HepG2 (cell line): ENCODE results near the gene ROBO2. TPM values are rescaled to one million over a fixed set of nuclear protein-coding genes. Genes with fewer than 3 reads are reported as not detected.

Experiments
- ATAC-seq: fragments of 200-7000 bp; cut with Tn5 transposase; 3 replicates; pipeline ENCODE4 v1.9.1; 2020; ENCODE audit warnings: mild to moderate bottlenecking, moderate library complexity
- BruUV-seq: library from RNA; stranded (reverse); fragments of 400-500 nt; replicated peaks from 2 replicates; lab custom pipeline; 2021; lab: Mats Ljungman, UMichigan
- CTCF ChIA-PET: fragments of 300-600 bp; formaldehyde crosslinking; extraction: SDS; loops from one replicate; lab custom pipeline; 2021; ENCODE audit warnings: low total read pairs, inconsistent platforms, low intra/inter-chr PET ratio; lab: Yijun Ruan, JAX
- POLR2A ChIA-PET: fragments of 350-600 bp; sonication (Branson Sonifier 250); formaldehyde crosslinking; loops from one replicate; lab custom pipeline; 2020; ENCODE audit warnings: antibody characterized with exemption, inconsistent platforms; lab: Yijun Ruan, JAX
- DNase-seq: peaks from one replicate; pipeline ENCODE4 v3.0.0-alpha.2; 2015; ENCODE audit warnings: low spot score
- FAIRE-seq: peaks from 3 replicates; lab custom pipeline; 2011; peaks lifted over from hg19 to GRCh38; lab: Jason Lieb, UNC
- H2AFZ ChIP-seq: one replicate; pipeline ENCODE4 v1.6.1; 2011; ENCODE audit warnings: low read length, inconsistent platforms
- H3K27ac ChIP-seq: fragments of 300-600 bp; 3 replicates; pipeline ENCODE4 v1.8.0; 2011; ENCODE audit warnings: mixed run types, mild to moderate bottlenecking, mixed read lengths, low read length, inconsistent platforms; ENCODE audit not compliant: insufficient read depth; ENCODE audit errors: extremely low read length
- H3K27me3 ChIP-seq, 2 experiments: fragments of 200-600 bp in 1 of 2; 2 replicates in 1 of 2; 3 replicates in 1 of 2; pipeline versions ENCODE4 v1.6.0 to v1.8.0; 2011; ENCODE audit warnings: low read length in 2 of 2, mild to moderate bottlenecking in 2 of 2, moderate library complexity in 2 of 2, inconsistent platforms in 1 of 2; ENCODE audit not compliant: insufficient read depth in 2 of 2, control insufficient read depth in 1 of 2
- H3K36me3 ChIP-seq, 2 experiments: fragments of 200-600 bp in 1 of 2; replicated peaks in 1 of 2; 2 replicates in 1 of 2; 3 replicates in 1 of 2; pipeline versions ENCODE4 v1.5.1 to v1.8.0; 2011; ENCODE audit warnings: low read length in 2 of 2, inconsistent platforms in 1 of 2; ENCODE audit not compliant: insufficient read depth in 2 of 2, control insufficient read depth in 1 of 2
- H3K4me1 ChIP-seq: 2 replicates; pipeline ENCODE4 v1.5.1; 2012; ENCODE audit warnings: low read length, inconsistent platforms; ENCODE audit not compliant: insufficient read depth
- H3K4me2 ChIP-seq: 2 replicates; pipeline ENCODE4 v1.6.0; 2011; ENCODE audit warnings: low read depth, low read length, inconsistent platforms
- H3K4me3 ChIP-seq, 3 experiments: fragments of 200-600 bp in 1 of 3; sonication (generic), shearing (Covaris generic) in 1 of 3; replicated peaks in 1 of 3; 2 replicates each; pipeline ENCODE4 v1.5.1; 2011 to 2016; ENCODE audit warnings: low read length in 3 of 3, inconsistent platforms in 2 of 3, low read depth in 2 of 3, mild to moderate bottlenecking in 2 of 3, control low read depth in 1 of 3, mixed read lengths in 1 of 3; ENCODE audit not compliant: insufficient read depth in 1 of 3
- H3K79me2 ChIP-seq: one replicate; pipeline ENCODE4 v1.6.1; 2011; ENCODE audit warnings: low read length, inconsistent platforms; ENCODE audit not compliant: insufficient read depth
- H3K9ac ChIP-seq: 2 replicates; pipeline ENCODE4 v1.6.0; 2011; ENCODE audit warnings: mild to moderate bottlenecking, low read depth, low read length, inconsistent platforms; ENCODE audit not compliant: insufficient read depth
- H3K9me3 ChIP-seq: 2 replicates; pipeline ENCODE4 v1.5.1; 2012; ENCODE audit warnings: mild to moderate bottlenecking, low read length
- H4K20me1 ChIP-seq: 2 replicates; pipeline ENCODE4 v1.6.0; 2011; ENCODE audit warnings: inconsistent platforms, mild to moderate bottlenecking, low read length, moderate library complexity; ENCODE audit not compliant: insufficient read depth
- BRD4 ChIP-seq: sonication (generic); formaldehyde crosslinking; IDR thresholded peaks from 2 replicates; pipeline ENCODE4 v1.4.0; 2020; ENCODE audit warnings: missing genetic modification reagents
- E2F5 ChIP-seq: sonication (generic); formaldehyde crosslinking; conservative IDR thresholded peaks from 2 replicates; pipeline ENCODE4 v1.4.0; 2020; ENCODE audit warnings: missing genetic modification reagents
- FOXM1 ChIP-seq: sonication (generic); formaldehyde crosslinking; IDR thresholded peaks from 2 replicates; pipeline ENCODE4 v1.5.0; 2020; ENCODE audit warnings: missing genetic modification reagents
- HOXA7 ChIP-seq: sonication (generic); formaldehyde crosslinking; IDR thresholded peaks from 2 replicates; pipeline ENCODE4 v1.8.1; 2022; ENCODE audit warnings: mild to moderate bottlenecking, missing genetic modification reagents, moderate library complexity
- THAP7 ChIP-seq: sonication (generic); formaldehyde crosslinking; IDR thresholded peaks from 2 replicates; pipeline ENCODE4 v1.8.1; 2023; ENCODE audit warnings: mild to moderate bottlenecking, missing genetic modification reagents
- ZNF331 ChIP-seq: sonication (generic); formaldehyde crosslinking; IDR thresholded peaks from 2 replicates; pipeline ENCODE4 v1.4.0; 2020; ENCODE audit warnings: missing genetic modification reagents
- ZNF333 ChIP-seq: sonication (generic); formaldehyde crosslinking; IDR thresholded peaks from 2 replicates; pipeline ENCODE4 v1.4.0; 2020; ENCODE audit warnings: mild to moderate bottlenecking, missing genetic modification reagents, borderline replicate concordance
- ZNF337 ChIP-seq: sonication (generic); formaldehyde crosslinking; IDR thresholded peaks from 2 replicates; pipeline ENCODE4 v1.5.1; 2020; ENCODE audit warnings: missing genetic modification reagents, low read depth, mild to moderate bottlenecking, borderline replicate concordance
- WGBS: methylation state at CpG from one replicate; pipeline ENCODE4 v1.1.6; 2017; ENCODE audit warnings: low lambda C conversion rate; 5-methylcytosine and 5-hydroxymethylcytosine counted together
- in situ Hi-C: cut with HindIII; loops from 2 replicates; pipeline ENCODE4 v1.10.0; 2017; ENCODE audit warnings: low pct_unique_long_range_greater_than_20kb; ENCODE audit not compliant: extremely low pct_ligation_motif_present
- intact Hi-C: fragments of 100-400 bp; cut with micrococcal nuclease; formaldehyde crosslinking; loops from one replicate; pipeline ENCODE4 v1.10.0; 2022; ENCODE audit not compliant: unreplicated experiment
- polyA plus RNA-seq, 8 experiments: library from polyadenylated mRNA; depleted of rRNA in 3 of 8; stranded (reverse) in 7 of 8; unstranded in 1 of 8; fragments of >200 nt; fragmentation: Illumina TruSeq in 4 of 8; extraction: Trizol in 4 of 8; gene quantifications; 2 replicates each; pipeline versions ENCODE4 v1.2.1 to v1.2.3, GENCODE V29; 2011 to 2016; ENCODE audit warnings: low read depth in 4 of 8, missing spikeins in 1 of 8, mixed read lengths in 1 of 8; ENCODE audit not compliant: insufficient read depth in 1 of 8
- total RNA-seq, 5 experiments: library from RNA; depleted of rRNA; stranded (reverse); fragments of >200 nt; fragmentation: Illumina TruSeq; extraction: Trizol; gene quantifications; 2 replicates each; pipeline ENCODE4 v1.2.3, GENCODE V29; 2016; ENCODE audit warnings: low read depth in 1 of 5

The ROBO2 gene
- total and polyA plus RNA-seq, 2 of the 13 experiments (the other 11 are each of a cell fraction or from before 2014, with no cell fraction given) = not detected

GRCh38 chr3:77606372-77606771 is 566.5 kb downstream of the ROBO2 start (continued):
- TF ChIP-seq ZNF331 (CRISPR knock-in tag) (no peak), FOXM1 (CRISPR knock-in tag) (no peak), THAP7 (CRISPR knock-in tag) (no peak), ZNF337 (CRISPR knock-in tag) (no peak), BRD4 (CRISPR knock-in tag) (no peak)

GRCh38 chr3:77618686-77619085 is 578.8 kb downstream of the ROBO2 start:
- Histone ChIP-seq H3K79me2 (no peaks in the 10 kb centered on the region), H3K9me3 (no peaks in the 10 kb centered on the region)
- no TSS peak for BruUV-seq
- TF ChIP-seq ZNF333 (CRISPR knock-in tag) = no peak
- TF ChIP-seq E2F5 (CRISPR knock-in tag) = no peak
- no peak for TF ChIP-seq HOXA7
- TF ChIP-seq, all 625 proteins: peak for 0
- in situ Hi-C loops = no loop called here
- Histone ChIP-seq H2AFZ (no peak overlapping the region), H3K27ac (no peak overlapping the region), H4K20me1 (no peaks in the 10 kb centered on the region), H3K27me3 (no peaks in the 10 kb centered on the region), H3K4me1 (no peaks in the 10 kb centered on the region), H3K4me2 (no peak overlapping the region), H3K4me3 (no peak overlapping the region), H3K9ac (no peak overlapping the region), H3K36me3 (no peaks in the 10 kb centered on the region)
- intact Hi-C loops = no loop called here
- ATAC-seq (no peak), DNase-seq (no peak), FAIRE-seq (no peak)
- ChIA-PET POLR2A (no interaction called here), CTCF (no interaction called here)
- 41% methylated on average over 3 of the region's 3 CpGs for WGBS
